ENCODE measurements around the gene EAF2.

The EAF2 gene

DNA sequence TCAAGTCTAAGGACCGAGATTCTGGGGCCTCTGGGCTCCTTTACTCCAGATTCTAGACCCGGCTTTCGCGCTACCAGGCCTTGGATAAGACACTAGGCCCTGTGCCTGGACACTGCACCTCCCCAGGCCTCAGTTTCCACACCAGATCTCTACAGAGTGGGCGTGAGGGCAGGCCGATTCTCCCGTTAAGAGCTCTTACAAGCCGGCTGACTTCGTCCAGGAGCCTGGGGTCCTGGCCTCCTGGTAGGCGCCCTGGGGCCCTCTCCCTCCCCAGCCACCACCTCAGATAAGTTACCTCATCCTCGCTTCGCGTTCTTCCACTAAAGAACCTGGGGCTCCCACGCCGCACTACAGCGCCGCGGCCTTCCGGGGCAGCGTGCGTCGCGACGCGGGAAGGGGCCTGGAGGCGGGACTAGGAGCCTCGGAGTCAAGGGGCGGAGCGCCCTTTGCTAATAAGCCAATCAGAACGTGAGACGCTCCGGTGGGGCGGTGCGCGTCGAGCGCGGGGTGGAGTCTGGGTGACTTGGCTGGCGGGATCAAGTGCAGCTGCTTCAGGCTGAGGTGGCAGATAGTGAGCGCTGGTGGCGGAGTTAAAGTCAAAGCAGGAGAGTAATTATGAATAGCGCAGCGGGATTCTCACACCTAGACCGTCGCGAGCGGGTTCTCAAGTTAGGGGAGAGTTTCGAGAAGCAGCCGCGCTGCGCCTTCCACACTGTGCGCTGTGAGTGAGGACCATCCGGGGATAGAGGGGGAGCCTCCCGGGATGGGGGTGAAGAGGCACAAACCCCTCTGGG lies at the start of gene EAF2, which contains the start of gene IQCB1:
Gene EAF2 (plus strand): TSS at position 539 of the 794 bp plus-strand sequence. CDS start 77 bp downstream, at position 616.
Gene IQCB1 (minus strand): TSS at position 390 of the 794 bp plus-strand sequence. CDS start 6,100 bp downstream, outside the sequence.
- Histone ChIP-seq H3K36me3 (ENCODE audit: control insufficient read depth, insufficient read depth, low read length, severe bottlenecking) (peaks cover 6% of the 10 kb centered on the region), H3K4me3 (ENCODE audit: low read length) (peak within 1 kb of the TSS; percentile 85), H3K4me1 (ENCODE audit: control insufficient read depth, insufficient read depth, low read length) (peaks cover 8% of the 10 kb centered on the region), H3K9ac (ENCODE audit: low read length) (peak within 1 kb of the TSS; percentile 93), H3K9me3 (ENCODE audit: control insufficient read depth, low read length) (no peaks in the 10 kb centered on the region), H3K27me3 (replicated peaks; ENCODE audit: control insufficient read depth, insufficient read depth, low read length) (no peaks in the 10 kb centered on the region)
- DNase-seq (ENCODE audit: low read depth), result peak; percentile 99

DNA sequence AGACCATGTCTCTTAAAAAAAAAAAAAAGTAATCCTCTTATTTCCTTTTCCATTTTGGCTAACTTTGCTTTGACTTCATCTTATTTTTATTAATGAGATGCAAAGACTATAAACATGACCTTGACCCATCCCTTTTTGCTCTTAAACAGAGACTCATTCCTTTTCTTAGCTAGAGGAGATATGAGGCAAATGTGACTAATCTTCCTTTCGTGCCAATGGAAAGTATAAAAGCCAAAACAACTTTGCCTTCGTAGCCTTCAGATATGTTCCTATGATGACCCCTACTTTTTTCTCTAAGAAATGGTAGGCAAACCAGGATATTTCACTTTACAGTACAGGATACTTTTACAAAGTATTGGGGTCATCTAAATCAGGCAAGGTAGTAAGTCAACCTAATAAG lies 48.5 kb upstream of the EAF2 start:
- no peaks in the 10 kb centered on the region for H3K9me3 ChIP-seq (ENCODE audit: control insufficient read depth, low read length)
- peaks cover 64% of the 10 kb centered on the region for H3K36me3 ChIP-seq (ENCODE audit: control insufficient read depth, insufficient read depth, low read length, severe bottlenecking)
- no peak overlapping the region for H3K9ac ChIP-seq (ENCODE audit: low read length)
- peaks cover 2% of the 10 kb centered on the region for H3K4me1 ChIP-seq (ENCODE audit: control insufficient read depth, insufficient read depth, low read length)
- H3K27me3 ChIP-seq (replicated peaks; ENCODE audit: control insufficient read depth, insufficient read depth, low read length), result no peaks in the 10 kb centered on the region
- no peak overlapping the region for H3K4me3 ChIP-seq (ENCODE audit: low read length)
- no peak for DNase-seq (ENCODE audit: low read depth)

DNA sequence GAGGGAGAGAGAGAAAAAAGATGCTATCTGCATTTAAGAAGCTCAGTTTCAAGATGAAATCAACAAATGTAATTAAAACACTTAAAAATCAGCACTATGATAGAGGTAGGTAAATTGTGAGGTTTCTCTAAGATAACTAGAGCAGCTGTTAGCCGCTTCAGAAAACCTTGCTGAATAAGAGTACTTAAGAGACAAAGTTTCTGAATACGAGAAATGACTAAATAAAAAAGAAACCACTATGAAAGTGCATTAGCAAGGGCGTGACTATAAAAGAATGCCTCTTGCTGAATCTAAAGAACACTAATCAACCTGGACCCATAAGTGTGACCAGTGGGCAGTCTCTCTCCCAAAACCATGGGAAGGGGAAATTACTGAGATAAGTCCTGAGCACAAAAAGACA lies 41.9 kb upstream of the EAF2 start:
- H3K27me3 ChIP-seq (replicated peaks; ENCODE audit: control insufficient read depth, insufficient read depth, low read length), result no peaks in the 10 kb centered on the region
- peaks cover 59% of the 10 kb centered on the region for H3K36me3 ChIP-seq (ENCODE audit: control insufficient read depth, insufficient read depth, low read length, severe bottlenecking)
- H3K4me1 ChIP-seq (ENCODE audit: control insufficient read depth, insufficient read depth, low read length), result no peaks in the 10 kb centered on the region
- no peak overlapping the region for H3K4me3 ChIP-seq (ENCODE audit: low read length)
- no peak for DNase-seq (ENCODE audit: low read depth)
- no peak overlapping the region for H3K9ac ChIP-seq (ENCODE audit: low read length)
- H3K9me3 ChIP-seq (ENCODE audit: control insufficient read depth, low read length), result no peaks in the 10 kb centered on the region

DNA sequence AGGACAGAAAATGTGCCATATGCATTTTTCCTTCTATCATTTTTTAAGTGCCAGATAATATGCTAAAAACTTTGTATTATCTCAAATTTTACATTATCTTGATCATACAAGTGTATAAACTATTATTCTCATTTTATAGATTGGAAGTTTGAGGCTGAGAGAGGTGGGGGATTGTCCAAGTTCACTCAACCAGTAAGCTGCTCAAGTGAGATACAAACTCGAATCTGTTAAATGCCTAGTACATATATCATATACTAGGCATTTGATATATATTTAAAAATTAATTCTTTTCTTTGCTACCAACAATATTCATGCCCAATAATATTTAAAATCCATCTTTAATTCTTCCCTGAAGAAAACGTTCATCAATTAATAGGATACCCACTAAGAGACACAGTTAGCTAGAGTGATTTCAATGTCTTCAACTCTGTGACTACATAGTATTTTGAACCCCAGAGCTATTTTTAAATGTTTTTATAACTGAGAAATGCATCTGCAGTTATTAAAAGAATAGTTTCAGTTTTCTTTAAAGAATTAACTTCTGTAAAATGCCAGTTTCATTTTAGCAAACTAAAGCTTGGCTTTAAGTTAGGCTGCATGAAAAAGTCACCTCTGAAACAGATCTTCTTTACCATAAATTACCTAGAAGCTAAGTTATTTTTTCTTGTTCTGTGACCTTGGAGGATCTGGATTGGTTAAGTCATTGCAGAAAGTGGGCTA lies 40.6 kb upstream of the EAF2 start:
- no peak for DNase-seq (ENCODE audit: low read depth)
- Histone ChIP-seq H3K9ac (ENCODE audit: low read length) (no peak overlapping the region), H3K27me3 (replicated peaks; ENCODE audit: control insufficient read depth, insufficient read depth, low read length) (no peaks in the 10 kb centered on the region), H3K36me3 (ENCODE audit: control insufficient read depth, insufficient read depth, low read length, severe bottlenecking) (peaks cover 45% of the 10 kb centered on the region), H3K4me1 (ENCODE audit: control insufficient read depth, insufficient read depth, low read length) (no peaks in the 10 kb centered on the region), H3K4me3 (ENCODE audit: low read length) (no peak overlapping the region), H3K9me3 (ENCODE audit: control insufficient read depth, low read length) (no peaks in the 10 kb centered on the region)

DNA sequence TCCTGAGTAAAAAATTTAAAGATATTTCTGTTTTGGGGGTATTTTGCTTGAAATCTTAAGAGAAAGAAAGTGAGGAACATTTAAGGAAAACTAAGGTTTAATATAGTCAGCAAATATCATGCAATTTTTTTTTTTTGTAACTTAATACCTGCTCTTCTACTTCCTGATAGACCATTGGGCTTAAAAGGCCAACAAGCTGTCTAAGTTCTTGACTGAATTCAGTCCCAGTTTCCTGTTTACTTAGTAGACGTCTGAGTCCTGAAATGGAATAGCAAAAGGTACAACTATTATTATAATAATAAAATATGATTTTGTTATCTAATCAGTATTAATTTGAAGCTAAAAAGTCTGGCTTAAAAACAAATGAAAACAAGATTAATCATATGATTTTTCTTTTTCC lies 38.0 kb upstream of the EAF2 start:
- H3K9me3 ChIP-seq (ENCODE audit: control insufficient read depth, low read length), result no peaks in the 10 kb centered on the region
- no peaks in the 10 kb centered on the region for H3K4me1 ChIP-seq (ENCODE audit: control insufficient read depth, insufficient read depth, low read length)
- H3K4me3 ChIP-seq (ENCODE audit: low read length), result no peak overlapping the region
- DNase-seq (ENCODE audit: low read depth), result no peak
- H3K36me3 ChIP-seq (ENCODE audit: control insufficient read depth, insufficient read depth, low read length, severe bottlenecking), result peaks cover 25% of the 10 kb centered on the region
- H3K9ac ChIP-seq (ENCODE audit: low read length), result no peak overlapping the region
- H3K27me3 ChIP-seq (replicated peaks; ENCODE audit: control insufficient read depth, insufficient read depth, low read length), result no peaks in the 10 kb centered on the region

DNA sequence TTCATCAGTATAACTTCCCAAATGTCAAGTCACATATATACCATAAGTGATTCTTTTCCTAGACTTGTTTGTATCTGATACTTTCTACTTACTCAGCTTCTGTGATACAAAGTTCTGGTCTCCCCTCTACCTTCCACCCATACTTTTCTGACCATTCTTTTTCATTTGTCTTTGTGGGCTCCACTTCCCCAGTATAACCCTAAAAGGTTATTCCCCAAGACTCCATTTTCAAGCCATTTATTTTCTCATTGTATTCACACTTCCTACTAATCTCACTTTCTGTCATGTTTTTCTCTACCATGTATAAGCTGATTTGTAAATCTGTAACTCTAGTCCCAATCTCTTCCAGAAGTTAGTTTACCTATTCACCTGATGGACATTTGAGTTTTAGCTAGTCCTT lies 34.1 kb upstream of the EAF2 start:
- Histone ChIP-seq H3K4me3 (ENCODE audit: low read length) (no peak overlapping the region), H3K9me3 (ENCODE audit: control insufficient read depth, low read length) (no peaks in the 10 kb centered on the region), H3K36me3 (ENCODE audit: control insufficient read depth, insufficient read depth, low read length, severe bottlenecking) (peaks cover 34% of the 10 kb centered on the region), H3K9ac (ENCODE audit: low read length) (no peak overlapping the region), H3K4me1 (ENCODE audit: control insufficient read depth, insufficient read depth, low read length) (no peaks in the 10 kb centered on the region), H3K27me3 (replicated peaks; ENCODE audit: control insufficient read depth, insufficient read depth, low read length) (no peaks in the 10 kb centered on the region)
- no peak for DNase-seq (ENCODE audit: low read depth)

DNA sequence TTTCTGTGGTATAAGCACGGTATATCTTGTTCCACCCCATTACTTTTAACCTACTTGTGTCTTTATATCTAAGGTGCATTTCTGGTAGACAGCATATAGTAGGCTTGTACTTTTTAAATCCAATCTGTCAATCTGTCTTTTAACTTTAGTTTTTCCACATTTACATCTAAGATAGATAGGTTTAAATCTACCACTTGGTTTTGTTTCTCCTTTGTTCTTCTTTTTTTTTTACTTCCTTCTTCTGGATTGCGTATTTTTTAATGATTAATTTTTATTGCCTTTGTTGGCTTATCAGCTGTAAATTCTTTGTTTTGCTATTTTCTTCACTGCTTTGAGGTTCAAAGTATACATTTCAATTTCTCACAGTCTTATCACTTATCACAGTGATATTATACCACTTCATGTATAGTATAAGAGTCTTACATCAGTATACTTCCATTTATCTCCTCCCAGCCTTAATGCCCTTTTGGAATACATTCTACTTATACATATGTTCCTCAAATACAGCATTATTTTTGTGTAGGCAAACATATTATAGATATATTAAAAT lies 31.2 kb upstream of the EAF2 start:
- Histone ChIP-seq H3K36me3 (ENCODE audit: control insufficient read depth, insufficient read depth, low read length, severe bottlenecking) (peaks cover 40% of the 10 kb centered on the region), H3K27me3 (replicated peaks; ENCODE audit: control insufficient read depth, insufficient read depth, low read length) (no peaks in the 10 kb centered on the region), H3K4me3 (ENCODE audit: low read length) (no peak overlapping the region), H3K9ac (ENCODE audit: low read length) (no peak overlapping the region), H3K4me1 (ENCODE audit: control insufficient read depth, insufficient read depth, low read length) (no peaks in the 10 kb centered on the region), H3K9me3 (ENCODE audit: control insufficient read depth, low read length) (no peaks in the 10 kb centered on the region)
- no peak for DNase-seq (ENCODE audit: low read depth)

DNA sequence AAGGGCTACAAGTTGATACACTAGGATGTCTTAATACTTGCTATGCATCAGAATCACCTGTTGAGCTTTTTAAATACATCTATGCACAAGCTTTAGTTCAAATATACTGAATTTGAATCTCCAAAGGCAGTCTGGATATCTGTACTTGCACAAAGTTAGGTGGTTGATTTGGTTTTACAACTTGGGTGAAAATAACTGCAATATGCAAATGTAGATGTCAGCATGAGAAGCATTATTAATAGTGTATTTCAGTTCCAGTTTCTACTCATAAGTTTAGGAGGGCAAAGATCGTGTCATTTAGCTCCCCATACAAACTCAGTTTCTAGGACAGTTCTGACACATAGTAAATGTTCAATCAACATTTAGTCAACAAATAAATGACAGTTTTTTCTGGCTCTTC lies 25.8 kb upstream of the EAF2 start:
- DNase-seq (ENCODE audit: low read depth), result no peak
- Histone ChIP-seq H3K9me3 (ENCODE audit: control insufficient read depth, low read length) (no peaks in the 10 kb centered on the region), H3K36me3 (ENCODE audit: control insufficient read depth, insufficient read depth, low read length, severe bottlenecking) (peaks cover 45% of the 10 kb centered on the region)

DNA sequence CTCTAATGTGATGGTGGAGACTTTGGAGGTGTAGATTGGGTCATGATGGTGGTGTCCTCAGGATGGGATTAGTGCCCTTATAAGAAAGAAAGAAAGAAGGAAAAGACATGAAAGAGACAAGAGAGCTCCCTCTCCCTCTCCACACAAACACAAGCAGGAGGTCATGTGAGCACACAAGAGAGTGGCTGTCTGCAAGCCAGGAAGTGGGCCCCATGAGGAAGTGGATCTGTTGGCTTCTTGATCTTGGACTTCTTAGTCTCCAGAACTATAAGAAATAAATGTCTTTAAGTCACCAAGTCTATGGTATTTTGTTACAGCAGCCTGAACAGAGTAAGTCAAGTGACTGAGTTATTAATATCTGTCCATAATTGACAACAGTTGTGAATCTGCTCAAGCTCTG lies 17.3 kb upstream of the EAF2 start:
- Histone ChIP-seq H3K9me3 (ENCODE audit: control insufficient read depth, low read length) (peaks cover 11% of the 10 kb centered on the region), H3K4me3 (ENCODE audit: low read length) (no peak overlapping the region), H3K4me1 (ENCODE audit: control insufficient read depth, insufficient read depth, low read length) (no peaks in the 10 kb centered on the region), H3K9ac (ENCODE audit: low read length) (no peak overlapping the region), H3K27me3 (replicated peaks; ENCODE audit: control insufficient read depth, insufficient read depth, low read length) (no peaks in the 10 kb centered on the region), H3K36me3 (ENCODE audit: control insufficient read depth, insufficient read depth, low read length, severe bottlenecking) (peaks cover 37% of the 10 kb centered on the region)
- DNase-seq (ENCODE audit: low read depth), result no peak

More for the DNA sequence above, 25.8 kb upstream of the EAF2 start:
- no peaks in the 10 kb centered on the region for H3K4me1 ChIP-seq (ENCODE audit: control insufficient read depth, insufficient read depth, low read length)
- H3K4me3 ChIP-seq (ENCODE audit: low read length), result no peak overlapping the region
- H3K9ac ChIP-seq (ENCODE audit: low read length), result no peak overlapping the region
- no peaks in the 10 kb centered on the region for H3K27me3 ChIP-seq (replicated peaks; ENCODE audit: control insufficient read depth, insufficient read depth, low read length)

DNA sequence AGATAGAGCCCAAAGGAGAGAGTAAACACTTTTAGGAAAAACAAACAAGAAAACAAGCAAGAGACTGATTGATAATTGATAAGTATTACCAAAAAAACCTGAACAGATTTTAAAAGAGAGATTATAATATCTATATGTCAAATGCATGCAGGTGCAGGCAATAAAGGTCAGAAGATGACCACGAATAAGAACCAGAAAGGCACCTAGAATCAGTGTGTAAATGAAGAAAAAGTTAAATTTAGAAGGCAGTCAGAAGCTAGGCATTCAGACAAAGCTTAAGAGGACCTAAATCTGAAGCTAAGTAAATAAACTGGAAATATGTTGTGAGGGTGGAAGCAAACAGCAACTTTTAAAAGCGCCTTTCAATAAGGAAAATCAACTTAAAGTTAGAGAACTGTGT lies 16.4 kb upstream of the EAF2 start:
- Histone ChIP-seq H3K4me3 (ENCODE audit: low read length) (no peak overlapping the region), H3K9me3 (ENCODE audit: control insufficient read depth, low read length) (peaks cover 19% of the 10 kb centered on the region), H3K36me3 (ENCODE audit: control insufficient read depth, insufficient read depth, low read length, severe bottlenecking) (peaks cover 45% of the 10 kb centered on the region), H3K9ac (ENCODE audit: low read length) (no peak overlapping the region), H3K27me3 (replicated peaks; ENCODE audit: control insufficient read depth, insufficient read depth, low read length) (no peaks in the 10 kb centered on the region), H3K4me1 (ENCODE audit: control insufficient read depth, insufficient read depth, low read length) (no peaks in the 10 kb centered on the region)
- no peak for DNase-seq (ENCODE audit: low read depth)

DNA sequence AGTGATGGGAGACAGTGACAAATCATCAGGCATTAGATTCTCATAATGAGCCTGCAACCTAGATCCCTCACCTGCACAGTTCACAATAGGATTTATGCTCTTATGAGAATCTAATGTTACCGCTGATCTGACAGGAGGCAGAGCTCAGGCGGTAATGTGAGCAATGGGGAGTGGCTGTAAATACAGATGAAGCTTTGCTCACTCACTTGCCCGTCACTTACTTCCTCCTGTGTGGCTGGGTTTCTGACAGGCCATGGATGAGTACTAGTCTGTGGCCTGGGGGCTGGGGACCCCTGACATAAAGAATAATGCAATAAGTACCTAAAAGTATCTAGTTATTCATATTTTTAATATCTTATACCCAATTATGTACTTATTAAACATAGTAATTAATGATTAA lies 15.8 kb upstream of the EAF2 start:
- no peak overlapping the region for H3K9ac ChIP-seq (ENCODE audit: low read length)
- peaks cover 26% of the 10 kb centered on the region for H3K9me3 ChIP-seq (ENCODE audit: control insufficient read depth, low read length)
- H3K36me3 ChIP-seq (ENCODE audit: control insufficient read depth, insufficient read depth, low read length, severe bottlenecking), result peaks cover 52% of the 10 kb centered on the region
- H3K27me3 ChIP-seq (replicated peaks; ENCODE audit: control insufficient read depth, insufficient read depth, low read length), result no peaks in the 10 kb centered on the region
- DNase-seq (ENCODE audit: low read depth), result no peak
- no peaks in the 10 kb centered on the region for H3K4me1 ChIP-seq (ENCODE audit: control insufficient read depth, insufficient read depth, low read length)
- no peak overlapping the region for H3K4me3 ChIP-seq (ENCODE audit: low read length)
